H1 (cell line): ENCODE results near the gene TRIM60.

Source experiments
- CEBPB ChIP-seq: IDR thresholded peaks from 2 replicates; pipeline ENCODE4 v1.6.1; 2012; ENCODE audit warnings: low read depth, low read length
- CREB1 ChIP-seq: IDR thresholded peaks from 2 replicates; pipeline ENCODE4 v1.6.1; 2012; ENCODE audit warnings: inconsistent platforms
- EP300 ChIP-seq, 2 experiments: IDR thresholded peaks; 1 replicate in 1 of 2; 2 replicates in 1 of 2; pipeline ENCODE4 v1.6.1; 2011 to 2012; ENCODE audit warnings: low read depth in 2 of 2, low read length in 2 of 2, mild to moderate bottlenecking in 2 of 2, borderline replicate concordance in 1 of 2, inconsistent platforms in 1 of 2, moderate library complexity in 1 of 2
- POLR2A ChIP-seq, 2 experiments: IDR thresholded peaks; 1 replicate in 1 of 2; 2 replicates in 1 of 2; pipeline ENCODE4 v1.6.1; 2011; ENCODE audit warnings: low read depth in 2 of 2, low read length in 2 of 2, mild to moderate bottlenecking in 2 of 2; ENCODE audit errors: control extremely low read depth in 1 of 2
- SP2 ChIP-seq: IDR thresholded peaks from 2 replicates; pipeline ENCODE4 v1.6.1; 2012; ENCODE audit warnings: mild to moderate bottlenecking, low read length, inconsistent platforms
- TF ChIP-seq, protein P1 (sequence below), 3 experiments: IDR thresholded peaks; 1 replicate in 2 of 3; 2 replicates in 1 of 3; pipeline versions ENCODE4 v1.5.1 to v1.6.1; 2011; ENCODE audit warnings: low read length in 3 of 3, mild to moderate bottlenecking in 3 of 3, inconsistent platforms in 2 of 3, low read depth in 1 of 3, moderate library complexity in 1 of 3; ENCODE audit not compliant: insufficient read depth in 1 of 3; ENCODE audit errors: control extremely low read depth in 1 of 3

DNA sequence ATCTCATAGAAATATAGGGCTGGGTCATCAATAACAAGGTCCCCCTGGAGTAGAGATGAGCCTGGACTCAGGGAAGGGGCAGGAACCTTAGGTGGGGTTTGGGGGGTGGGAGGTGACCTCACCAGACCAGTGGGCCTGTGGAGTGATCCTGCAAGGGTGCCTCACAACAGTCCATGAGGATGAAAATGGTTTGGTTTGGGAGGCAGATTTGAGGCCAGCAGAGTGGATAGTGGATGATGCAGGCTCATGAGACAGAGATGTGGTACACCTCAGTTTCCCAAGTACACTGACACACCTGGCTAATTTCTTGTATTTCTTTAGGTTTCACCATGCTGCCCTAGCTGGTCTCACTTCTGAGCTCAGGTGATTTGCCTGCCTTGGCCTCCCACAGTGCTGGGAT is 18.1 kb upstream of the TRIM60 start:
- TF ChIP-seq SP2 (no peak), POLR2A (IDR thresholded peaks at IDR 0.05; ENCODE audit: control extremely low read depth in 1 of 2, low read depth in 2 of 2, low read length in 2 of 2) (no peak), CREB1 (no peak), EP300 (IDR thresholded peaks at IDR 0.05; ENCODE audit: borderline replicate concordance in 1 of 2, low read depth in 2 of 2, low read length in 2 of 2) (no peak), CEBPB (no peak)
- TF ChIP-seq, protein P1, sequence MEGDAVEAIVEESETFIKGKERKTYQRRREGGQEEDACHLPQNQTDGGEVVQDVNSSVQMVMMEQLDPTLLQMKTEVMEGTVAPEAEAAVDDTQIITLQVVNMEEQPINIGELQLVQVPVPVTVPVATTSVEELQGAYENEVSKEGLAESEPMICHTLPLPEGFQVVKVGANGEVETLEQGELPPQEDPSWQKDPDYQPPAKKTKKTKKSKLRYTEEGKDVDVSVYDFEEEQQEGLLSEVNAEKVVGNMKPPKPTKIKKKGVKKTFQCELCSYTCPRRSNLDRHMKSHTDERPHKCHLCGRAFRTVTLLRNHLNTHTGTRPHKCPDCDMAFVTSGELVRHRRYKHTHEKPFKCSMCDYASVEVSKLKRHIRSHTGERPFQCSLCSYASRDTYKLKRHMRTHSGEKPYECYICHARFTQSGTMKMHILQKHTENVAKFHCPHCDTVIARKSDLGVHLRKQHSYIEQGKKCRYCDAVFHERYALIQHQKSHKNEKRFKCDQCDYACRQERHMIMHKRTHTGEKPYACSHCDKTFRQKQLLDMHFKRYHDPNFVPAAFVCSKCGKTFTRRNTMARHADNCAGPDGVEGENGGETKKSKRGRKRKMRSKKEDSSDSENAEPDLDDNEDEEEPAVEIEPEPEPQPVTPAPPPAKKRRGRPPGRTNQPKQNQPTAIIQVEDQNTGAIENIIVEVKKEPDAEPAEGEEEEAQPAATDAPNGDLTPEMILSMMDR (IDR thresholded peaks at IDR 0.05; ENCODE audit: control extremely low read depth in 1 of 3, insufficient read depth in 1 of 3, low read depth in 1 of 3, low read length in 3 of 3): no peak
